ENCODE measurements around the gene CHPF.

The CHPF gene

DNA sequence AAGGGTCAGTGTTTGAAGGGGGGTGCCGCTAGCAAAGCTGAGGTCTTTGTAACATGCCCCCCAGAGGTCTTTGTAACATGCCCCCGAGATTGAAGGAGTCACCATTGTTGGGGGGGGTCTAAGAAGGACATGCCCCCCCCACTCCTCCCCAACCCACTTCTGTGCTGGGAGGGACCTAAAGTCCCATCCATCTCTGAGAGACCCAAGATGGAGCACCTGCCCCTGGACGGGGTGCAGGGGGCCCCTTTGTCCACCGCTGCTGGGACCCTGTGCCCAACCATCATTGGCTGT is 35.2 kb downstream of the CHPF start (continued):
- TF ChIP-seq, protein P1, sequence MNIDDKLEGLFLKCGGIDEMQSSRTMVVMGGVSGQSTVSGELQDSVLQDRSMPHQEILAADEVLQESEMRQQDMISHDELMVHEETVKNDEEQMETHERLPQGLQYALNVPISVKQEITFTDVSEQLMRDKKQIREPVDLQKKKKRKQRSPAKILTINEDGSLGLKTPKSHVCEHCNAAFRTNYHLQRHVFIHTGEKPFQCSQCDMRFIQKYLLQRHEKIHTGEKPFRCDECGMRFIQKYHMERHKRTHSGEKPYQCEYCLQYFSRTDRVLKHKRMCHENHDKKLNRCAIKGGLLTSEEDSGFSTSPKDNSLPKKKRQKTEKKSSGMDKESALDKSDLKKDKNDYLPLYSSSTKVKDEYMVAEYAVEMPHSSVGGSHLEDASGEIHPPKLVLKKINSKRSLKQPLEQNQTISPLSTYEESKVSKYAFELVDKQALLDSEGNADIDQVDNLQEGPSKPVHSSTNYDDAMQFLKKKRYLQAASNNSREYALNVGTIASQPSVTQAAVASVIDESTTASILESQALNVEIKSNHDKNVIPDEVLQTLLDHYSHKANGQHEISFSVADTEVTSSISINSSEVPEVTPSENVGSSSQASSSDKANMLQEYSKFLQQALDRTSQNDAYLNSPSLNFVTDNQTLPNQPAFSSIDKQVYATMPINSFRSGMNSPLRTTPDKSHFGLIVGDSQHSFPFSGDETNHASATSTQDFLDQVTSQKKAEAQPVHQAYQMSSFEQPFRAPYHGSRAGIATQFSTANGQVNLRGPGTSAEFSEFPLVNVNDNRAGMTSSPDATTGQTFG (tag by site-specific recombination; IDR thresholded peaks at IDR 0.05; ENCODE audit: borderline replicate concordance) = no peak
- TF ChIP-seq ZNF416 (tag by site-specific recombination; IDR thresholded peaks at IDR 0.05) = no peak

DNA sequence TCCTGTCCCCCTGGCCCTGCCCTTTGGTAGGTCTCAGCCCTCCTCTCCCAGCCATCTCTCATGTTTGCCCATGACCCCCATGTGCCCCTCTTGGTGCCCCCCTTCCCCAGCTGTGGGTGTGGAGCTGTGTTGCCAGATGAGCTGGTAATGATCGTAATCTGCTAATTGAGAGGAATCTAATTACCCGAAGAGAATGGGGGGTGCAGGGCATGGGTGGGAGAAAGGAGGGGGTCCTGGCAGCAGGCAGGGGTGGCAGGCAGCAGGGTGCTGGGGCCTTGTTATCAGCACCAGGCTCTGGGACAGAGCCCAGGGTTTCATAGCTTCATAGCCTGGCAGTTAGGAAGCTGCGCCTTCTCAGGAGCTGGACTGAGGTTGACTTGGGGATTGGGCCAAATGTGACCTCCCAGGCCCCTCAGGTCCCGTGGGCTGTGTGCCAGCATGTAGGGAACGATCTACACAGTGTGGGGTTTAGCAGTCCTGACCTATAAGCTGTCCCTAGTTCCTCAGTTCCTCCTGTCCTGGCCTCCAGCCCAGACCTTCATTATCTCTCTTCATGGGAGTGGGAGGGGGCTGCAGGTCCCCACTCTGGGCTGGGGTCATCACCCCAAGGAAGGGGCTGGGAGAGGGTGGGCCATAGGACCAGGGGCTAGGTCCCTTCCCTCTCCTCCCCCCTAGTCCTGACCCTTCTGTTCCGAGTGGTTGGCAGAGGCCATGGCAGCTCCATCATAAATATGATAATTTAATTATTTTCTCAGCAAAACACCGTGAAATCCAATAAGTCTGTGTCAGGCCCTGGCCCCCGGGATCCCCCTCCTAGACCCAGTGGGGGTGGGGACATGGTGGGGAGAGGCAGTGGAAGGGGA is 35.8 kb downstream of the CHPF start:
- POLR2A ChIA-PET = interaction anchor here (1.5 kb wide), 1 partner anchor 9 kb away, joined by 12 read pairs; the partner anchor contains the start of gene GMPPA
- CTCF ChIA-PET = interaction anchor here (0.5 to 9.5 kb wide), 4 partner anchors 10 to 105 kb away, joined by 3 to 150 read pairs (median 70); partner anchors contain the start of gene GMPPA
- Histone ChIP-seq H3K9me3 (ENCODE audit: control insufficient read depth, insufficient read depth, low read depth, low read length) (no peaks in the 10 kb centered on the region), H3K36me3 (ENCODE audit: control insufficient read depth in 2 of 2, insufficient read depth in 1 of 2, low read length in 2 of 2) (peaks cover 0 to 45% of the 10 kb centered on the region in 2 experiments; a peak in 2 of 3 replicates), H3K4me3 (ENCODE audit: low read depth, low read length) (no peak overlapping the region), H3K27ac (ENCODE audit: extremely low read depth, low read depth, low read length) (no peak overlapping the region), H3K4me1 (ENCODE audit: control insufficient read depth, insufficient read depth, low read length) (peaks cover 2% of the 10 kb centered on the region)
- TF ChIP-seq GLIS2 (tag by site-specific recombination; IDR thresholded peaks at IDR 0.05) = peak; percentile 38; the same call in 1 of the 2 replicates
- TF ChIP-seq, protein P2, sequence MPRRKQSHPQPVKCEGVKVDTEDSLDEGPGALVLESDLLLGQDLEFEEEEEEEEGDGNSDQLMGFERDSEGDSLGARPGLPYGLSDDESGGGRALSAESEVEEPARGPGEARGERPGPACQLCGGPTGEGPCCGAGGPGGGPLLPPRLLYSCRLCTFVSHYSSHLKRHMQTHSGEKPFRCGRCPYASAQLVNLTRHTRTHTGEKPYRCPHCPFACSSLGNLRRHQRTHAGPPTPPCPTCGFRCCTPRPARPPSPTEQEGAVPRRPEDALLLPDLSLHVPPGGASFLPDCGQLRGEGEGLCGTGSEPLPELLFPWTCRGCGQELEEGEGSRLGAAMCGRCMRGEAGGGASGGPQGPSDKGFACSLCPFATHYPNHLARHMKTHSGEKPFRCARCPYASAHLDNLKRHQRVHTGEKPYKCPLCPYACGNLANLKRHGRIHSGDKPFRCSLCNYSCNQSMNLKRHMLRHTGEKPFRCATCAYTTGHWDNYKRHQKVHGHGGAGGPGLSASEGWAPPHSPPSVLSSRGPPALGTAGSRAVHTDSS (tag by site-specific recombination; IDR thresholded peaks at IDR 0.05) = no peak
- TF ChIP-seq, protein P3, sequence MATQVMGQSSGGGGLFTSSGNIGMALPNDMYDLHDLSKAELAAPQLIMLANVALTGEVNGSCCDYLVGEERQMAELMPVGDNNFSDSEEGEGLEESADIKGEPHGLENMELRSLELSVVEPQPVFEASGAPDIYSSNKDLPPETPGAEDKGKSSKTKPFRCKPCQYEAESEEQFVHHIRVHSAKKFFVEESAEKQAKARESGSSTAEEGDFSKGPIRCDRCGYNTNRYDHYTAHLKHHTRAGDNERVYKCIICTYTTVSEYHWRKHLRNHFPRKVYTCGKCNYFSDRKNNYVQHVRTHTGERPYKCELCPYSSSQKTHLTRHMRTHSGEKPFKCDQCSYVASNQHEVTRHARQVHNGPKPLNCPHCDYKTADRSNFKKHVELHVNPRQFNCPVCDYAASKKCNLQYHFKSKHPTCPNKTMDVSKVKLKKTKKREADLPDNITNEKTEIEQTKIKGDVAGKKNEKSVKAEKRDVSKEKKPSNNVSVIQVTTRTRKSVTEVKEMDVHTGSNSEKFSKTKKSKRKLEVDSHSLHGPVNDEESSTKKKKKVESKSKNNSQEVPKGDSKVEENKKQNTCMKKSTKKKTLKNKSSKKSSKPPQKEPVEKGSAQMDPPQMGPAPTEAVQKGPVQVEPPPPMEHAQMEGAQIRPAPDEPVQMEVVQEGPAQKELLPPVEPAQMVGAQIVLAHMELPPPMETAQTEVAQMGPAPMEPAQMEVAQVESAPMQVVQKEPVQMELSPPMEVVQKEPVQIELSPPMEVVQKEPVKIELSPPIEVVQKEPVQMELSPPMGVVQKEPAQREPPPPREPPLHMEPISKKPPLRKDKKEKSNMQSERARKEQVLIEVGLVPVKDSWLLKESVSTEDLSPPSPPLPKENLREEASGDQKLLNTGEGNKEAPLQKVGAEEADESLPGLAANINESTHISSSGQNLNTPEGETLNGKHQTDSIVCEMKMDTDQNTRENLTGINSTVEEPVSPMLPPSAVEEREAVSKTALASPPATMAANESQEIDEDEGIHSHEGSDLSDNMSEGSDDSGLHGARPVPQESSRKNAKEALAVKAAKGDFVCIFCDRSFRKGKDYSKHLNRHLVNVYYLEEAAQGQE (tag by site-specific recombination; IDR thresholded peaks at IDR 0.05) = peak; percentile 82
- no peak for TF ChIP-seq ZNF335 (tag by site-specific recombination; conservative IDR thresholded peaks at IDR 0.05)
- TF ChIP-seq ZFP37 (tag by site-specific recombination; IDR thresholded peaks at IDR 0.05) = no peak

DNA sequence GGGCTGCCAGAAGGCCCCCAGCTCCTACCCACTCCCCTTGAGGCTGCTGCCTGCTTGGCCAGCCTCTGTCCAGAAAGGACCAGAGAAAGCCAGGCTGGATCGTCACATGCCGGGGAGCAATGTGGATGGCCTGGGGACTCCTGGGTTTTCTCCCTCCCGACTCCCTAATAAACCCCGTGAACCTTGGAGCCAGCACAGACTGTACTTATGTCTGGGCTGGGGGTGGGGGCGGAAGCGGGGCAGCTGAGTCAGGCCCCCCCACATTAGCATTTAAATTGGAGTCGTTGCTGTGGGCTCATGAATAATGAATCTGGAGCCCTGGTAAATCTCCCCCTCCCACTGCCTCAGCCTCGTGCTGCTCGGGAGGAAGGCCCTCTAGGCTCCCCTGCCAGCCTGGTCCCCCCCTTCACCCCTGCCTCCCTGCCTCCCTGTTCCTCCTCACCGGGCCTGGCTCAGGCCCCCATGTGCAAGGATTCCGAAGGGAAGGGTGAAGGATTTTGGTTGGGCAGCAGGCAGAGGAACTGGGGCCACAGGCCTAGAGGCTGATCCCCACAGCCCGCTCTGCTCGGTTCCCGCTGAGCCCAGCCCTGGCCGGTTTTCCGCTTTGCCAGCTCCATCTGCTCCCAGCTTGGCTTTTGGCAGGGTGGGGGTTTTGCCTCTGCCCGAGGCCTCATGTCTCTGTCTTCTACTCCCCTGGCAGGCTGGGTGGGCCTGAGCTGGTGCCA is 36.6 kb downstream of the CHPF start:
- no peak overlapping the region for H3K27ac ChIP-seq (ENCODE audit: extremely low read depth, low read depth, low read length)
- CTCF ChIA-PET = interaction anchor here (0.7 to 9.5 kb wide), 4 partner anchors 9 to 103 kb away, joined by 5 to 150 read pairs (median 72); partner anchors contain the start of gene GMPPA
- no peaks in the 10 kb centered on the region for H3K9me3 ChIP-seq (ENCODE audit: control insufficient read depth, insufficient read depth, low read depth, low read length)
- peaks cover 0 to 49% of the 10 kb centered on the region in 2 experiments; a peak in 2 of 3 replicates for H3K36me3 ChIP-seq (ENCODE audit: control insufficient read depth in 2 of 2, insufficient read depth in 1 of 2, low read length in 2 of 2)
- POLR2A ChIA-PET = interaction anchor here (1.5 kb wide), 1 partner anchor 9 kb away, joined by 12 read pairs; the partner anchor contains the start of gene GMPPA
- peaks cover 2% of the 10 kb centered on the region for H3K4me1 ChIP-seq (ENCODE audit: control insufficient read depth, insufficient read depth, low read length)
- no peak overlapping the region for H3K4me3 ChIP-seq (ENCODE audit: low read depth, low read length)
- TF ChIP-seq, protein P4, sequence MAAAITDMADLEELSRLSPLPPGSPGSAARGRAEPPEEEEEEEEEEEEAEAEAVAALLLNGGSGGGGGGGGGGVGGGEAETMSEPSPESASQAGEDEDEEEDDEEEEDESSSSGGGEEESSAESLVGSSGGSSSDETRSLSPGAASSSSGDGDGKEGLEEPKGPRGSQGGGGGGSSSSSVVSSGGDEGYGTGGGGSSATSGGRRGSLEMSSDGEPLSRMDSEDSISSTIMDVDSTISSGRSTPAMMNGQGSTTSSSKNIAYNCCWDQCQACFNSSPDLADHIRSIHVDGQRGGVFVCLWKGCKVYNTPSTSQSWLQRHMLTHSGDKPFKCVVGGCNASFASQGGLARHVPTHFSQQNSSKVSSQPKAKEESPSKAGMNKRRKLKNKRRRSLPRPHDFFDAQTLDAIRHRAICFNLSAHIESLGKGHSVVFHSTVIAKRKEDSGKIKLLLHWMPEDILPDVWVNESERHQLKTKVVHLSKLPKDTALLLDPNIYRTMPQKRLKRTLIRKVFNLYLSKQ (tag by site-specific recombination; IDR thresholded peaks at IDR 0.05; ENCODE audit: borderline replicate concordance) = no peak
- TF ChIP-seq ZNF184 (tag by site-specific recombination; IDR thresholded peaks at IDR 0.05) (no peak), KLF8 (tag by site-specific recombination; IDR thresholded peaks at IDR 0.05) (no peak), ZNF335 (tag by site-specific recombination; conservative IDR thresholded peaks at IDR 0.05) (no peak), ZNF174 (tag by site-specific recombination; IDR thresholded peaks at IDR 0.05) (no peak)
- TF ChIP-seq, protein P5, sequence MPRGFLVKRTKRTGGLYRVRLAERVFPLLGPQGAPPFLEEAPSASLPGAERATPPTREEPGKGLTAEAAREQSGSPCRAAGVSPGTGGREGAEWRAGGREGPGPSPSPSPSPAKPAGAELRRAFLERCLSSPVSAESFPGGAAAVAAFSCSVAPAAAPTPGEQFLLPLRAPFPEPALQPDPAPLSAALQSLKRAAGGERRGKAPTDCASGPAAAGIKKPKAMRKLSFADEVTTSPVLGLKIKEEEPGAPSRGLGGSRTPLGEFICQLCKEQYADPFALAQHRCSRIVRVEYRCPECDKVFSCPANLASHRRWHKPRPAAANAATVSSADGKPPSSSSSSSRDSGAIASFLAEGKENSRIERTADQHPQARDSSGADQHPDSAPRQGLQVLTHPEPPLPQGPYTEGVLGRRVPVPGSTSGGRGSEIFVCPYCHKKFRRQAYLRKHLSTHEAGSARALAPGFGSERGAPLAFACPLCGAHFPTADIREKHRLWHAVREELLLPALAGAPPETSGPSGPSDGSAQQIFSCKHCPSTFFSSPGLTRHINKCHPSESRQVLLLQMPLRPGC (tag by site-specific recombination; IDR thresholded peaks at IDR 0.05) = no peak
- TF ChIP-seq, protein P6, sequence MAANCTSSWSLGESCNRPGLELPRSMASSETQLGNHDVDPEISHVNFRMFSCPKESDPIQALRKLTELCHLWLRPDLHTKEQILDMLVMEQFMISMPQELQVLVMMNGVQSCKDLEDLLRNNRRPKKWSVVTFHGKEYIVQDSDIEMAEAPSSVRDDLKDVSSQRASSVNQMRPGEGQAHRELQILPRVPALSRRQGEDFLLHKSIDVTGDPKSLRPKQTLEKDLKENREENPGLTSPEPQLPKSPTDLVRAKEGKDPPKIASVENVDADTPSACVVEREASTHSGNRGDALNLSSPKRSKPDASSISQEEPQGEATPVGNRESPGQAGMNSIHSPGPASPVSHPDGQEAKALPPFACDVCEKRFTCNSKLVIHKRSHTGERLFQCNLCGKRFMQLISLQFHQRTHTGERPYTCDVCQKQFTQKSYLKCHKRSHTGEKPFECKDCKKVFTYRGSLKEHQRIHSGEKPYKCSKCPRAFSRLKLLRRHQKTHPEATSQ (tag by site-specific recombination; IDR thresholded peaks at IDR 0.05) = no peak
- TF ChIP-seq, protein P7, sequence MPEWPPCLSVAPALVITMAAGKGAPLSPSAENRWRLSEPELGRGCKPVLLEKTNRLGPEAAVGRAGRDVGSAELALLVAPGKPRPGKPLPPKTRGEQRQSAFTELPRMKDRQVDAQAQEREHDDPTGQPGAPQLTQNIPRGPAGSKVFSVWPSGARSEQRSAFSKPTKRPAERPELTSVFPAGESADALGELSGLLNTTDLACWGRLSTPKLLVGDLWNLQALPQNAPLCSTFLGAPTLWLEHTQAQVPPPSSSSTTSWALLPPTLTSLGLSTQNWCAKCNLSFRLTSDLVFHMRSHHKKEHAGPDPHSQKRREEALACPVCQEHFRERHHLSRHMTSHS (tag by site-specific recombination; IDR thresholded peaks at IDR 0.05) = no peak

All from HEK293 (cell line).